A172 (cell line): ENCODE measurements around the gene NPW. TPM values are rescaled to one million over a fixed set of nuclear protein-coding genes. Genes with fewer than 3 reads are reported as not detected.

Experiments used
- DNase-seq: peaks from one replicate; pipeline ENCODE4 v3.0.0-alpha.2; 2015; ENCODE audit warnings: low spot score
- total RNA-seq: library from RNA; depleted of rRNA; stranded (reverse); fragments of >200 nt; shearing (Covaris generic); gene quantifications from 2 replicates; pipeline ENCODE4 v1.2.3, GENCODE V29; 2014; rRNA removed

Gene NPW
- total RNA-seq, 1 experiment from 2014 or later = not detected

DNA sequence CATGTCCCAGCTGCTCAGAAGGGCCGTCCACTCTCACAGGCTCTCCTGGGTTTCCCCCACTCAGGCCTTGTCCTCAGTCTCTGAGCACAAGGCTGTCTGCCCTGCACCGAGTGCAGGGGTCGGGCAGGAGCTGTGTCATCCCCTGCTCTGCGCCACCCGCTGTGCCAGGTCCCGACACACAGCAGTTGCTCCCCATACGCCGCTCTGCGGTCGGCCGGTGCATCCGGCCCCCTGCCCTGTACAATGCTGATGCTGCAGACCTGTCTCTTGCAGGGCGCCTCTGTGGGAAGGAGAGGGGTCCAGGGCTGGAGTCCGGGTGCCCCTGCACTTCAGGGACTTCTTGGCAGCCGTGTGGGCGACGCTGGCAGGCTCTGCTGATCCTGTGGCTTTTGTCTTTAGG is 34.3 kb downstream of the NPW start:
- DNase-seq = no peak

DNA sequence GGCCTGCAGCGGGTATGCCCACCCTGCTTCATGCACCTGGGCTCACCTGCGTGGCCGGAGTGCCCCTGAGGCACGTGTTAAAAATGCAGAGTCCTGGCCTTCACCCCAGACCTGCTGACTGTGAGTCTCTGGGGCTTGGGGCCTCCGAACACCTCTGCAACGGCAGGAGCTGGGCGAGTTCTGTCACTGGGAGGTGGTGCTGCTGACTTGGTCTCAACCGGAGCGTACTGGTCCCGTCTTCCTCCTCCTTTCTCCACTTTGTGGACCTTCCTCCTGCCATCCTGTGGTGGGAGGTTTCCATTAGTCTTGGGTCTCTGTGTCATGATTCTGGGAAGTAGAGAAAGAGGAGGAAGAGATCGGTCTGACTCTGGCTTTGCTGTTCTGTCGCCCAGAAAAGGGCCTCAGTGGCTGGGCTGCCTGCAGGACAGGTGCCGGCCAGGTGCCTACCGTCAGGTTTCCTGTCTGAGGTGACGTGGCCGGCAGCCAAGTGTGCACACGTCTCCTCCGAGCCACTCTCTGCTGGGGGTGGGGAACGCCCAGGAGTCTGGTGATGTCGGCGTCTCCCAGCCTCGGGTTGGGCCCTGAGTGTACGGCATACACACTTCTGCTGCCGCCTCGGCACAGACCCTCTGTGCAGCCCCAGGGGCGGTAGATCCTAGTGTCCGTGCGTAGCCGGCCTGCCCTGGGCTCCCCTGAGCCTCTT is 35.1 kb downstream of the NPW start:
- DNase-seq = no peak

DNA sequence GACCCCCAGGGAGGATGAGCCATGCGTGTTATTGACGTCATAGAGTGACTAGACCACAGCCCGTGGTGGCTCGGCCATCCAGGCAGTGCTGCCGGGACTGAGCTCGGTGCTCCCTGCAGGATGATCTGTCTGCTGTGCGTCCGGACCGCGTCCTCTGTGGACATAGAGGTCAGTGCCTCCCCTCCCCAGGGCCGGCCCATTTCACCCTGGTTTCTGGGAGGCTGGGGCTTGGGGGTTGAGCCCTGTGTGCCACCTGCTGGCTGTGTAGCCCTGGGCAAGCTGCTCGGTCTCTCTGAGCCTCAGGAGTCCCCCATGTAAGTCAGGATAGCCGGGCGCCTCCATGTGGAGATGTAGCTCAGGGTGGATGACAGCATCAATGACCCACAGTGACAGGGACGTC is 36.5 kb downstream of the NPW start:
- no peak for DNase-seq

DNA sequence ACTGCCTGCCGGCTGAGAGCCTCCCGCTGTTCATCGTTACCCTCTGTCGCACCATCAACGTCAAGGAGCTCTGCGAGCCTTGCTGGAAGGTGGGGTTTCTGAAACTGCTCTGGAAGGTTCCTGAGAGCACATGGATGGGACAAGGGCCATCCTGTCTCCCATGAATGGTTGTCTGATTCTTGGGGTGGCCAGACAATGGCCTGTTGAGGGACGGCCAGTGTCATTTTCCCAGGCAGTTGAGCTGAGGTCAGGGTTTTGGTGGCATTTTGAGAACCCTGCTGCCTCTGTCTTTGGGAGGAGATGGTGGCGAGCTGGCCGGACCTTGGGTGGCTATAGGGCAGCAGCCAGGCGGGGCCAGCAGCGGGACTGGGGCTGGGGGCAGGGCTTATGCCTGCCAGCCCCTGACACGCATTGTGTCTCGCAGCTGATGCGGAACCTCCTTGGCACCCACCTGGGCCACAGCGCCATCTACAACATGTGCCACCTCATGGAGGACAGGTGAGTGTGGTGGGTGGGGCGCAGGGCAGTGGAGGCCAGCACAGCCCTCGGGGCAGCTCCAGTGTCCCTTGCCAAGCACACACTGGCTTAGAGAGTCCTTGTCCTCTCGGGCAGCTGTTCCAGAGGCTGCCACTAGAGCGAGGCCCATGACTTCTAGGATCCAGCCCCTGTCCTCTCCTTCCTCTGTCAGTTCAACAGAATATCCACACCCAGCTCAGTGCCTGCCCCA is 37.3 kb downstream of the NPW start:
- no peak for DNase-seq

DNA sequence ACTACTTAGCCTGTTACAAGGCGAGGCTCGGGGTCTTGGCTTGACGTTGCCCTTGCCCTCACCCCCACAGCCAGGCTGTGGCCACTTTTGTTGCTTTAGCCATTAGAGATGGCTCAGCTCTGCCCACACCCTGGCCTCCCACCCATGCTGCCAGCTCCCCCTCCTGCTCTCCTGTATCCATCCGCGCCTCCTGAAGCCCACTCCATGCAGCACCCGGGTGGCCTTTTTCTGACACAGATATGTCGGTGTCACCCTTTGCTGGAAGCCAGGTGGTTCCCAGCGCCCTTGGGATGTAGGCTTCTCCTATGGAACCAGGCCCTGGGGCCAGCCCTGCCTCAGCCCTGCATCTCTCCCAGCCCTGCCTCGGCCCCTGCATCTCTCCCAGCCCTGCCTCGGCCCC is 37.9 kb downstream of the NPW start:
- no peak for DNase-seq

DNA sequence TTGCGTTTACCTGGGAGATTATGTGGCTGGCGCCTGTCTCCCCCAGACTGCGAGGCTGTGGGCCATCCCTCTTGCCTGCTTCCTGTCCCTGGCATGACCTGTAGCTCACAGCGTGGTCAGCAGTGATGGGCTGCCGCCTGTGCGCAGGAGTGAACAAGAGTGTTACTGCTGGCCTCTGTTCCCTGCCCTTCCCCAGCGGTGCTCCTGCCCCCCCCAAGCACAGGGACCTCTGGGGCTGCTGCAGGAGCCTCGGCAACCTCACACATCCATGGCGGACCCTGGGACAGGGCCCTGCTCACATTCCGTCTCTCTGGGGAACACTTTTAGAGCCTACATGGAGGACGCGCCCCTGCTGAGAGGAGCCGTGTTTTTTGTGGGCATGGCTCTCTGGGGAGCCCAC is 38.8 kb downstream of the NPW start:
- no peak for DNase-seq

DNA sequence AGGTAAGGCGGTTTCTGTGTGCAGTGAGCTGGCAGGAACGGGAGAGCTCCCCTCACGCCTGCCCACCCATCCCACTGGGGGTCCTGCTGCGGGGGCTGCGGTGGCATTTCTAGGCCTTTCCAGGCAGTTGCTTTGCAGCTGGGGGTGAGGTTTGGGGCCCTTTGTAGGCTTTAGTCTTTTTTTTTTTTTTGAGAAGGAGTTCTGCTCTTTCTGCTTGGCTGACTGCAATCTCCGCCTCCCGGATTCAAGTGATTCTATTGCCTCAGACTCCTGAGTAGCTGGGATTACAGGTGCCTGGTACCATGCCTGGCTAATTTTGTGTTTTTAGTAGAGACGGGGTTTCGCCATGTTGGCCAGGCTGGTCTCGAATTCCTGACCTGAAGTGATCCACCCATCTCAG is 39.3 kb downstream of the NPW start:
- no peak for DNase-seq

DNA sequence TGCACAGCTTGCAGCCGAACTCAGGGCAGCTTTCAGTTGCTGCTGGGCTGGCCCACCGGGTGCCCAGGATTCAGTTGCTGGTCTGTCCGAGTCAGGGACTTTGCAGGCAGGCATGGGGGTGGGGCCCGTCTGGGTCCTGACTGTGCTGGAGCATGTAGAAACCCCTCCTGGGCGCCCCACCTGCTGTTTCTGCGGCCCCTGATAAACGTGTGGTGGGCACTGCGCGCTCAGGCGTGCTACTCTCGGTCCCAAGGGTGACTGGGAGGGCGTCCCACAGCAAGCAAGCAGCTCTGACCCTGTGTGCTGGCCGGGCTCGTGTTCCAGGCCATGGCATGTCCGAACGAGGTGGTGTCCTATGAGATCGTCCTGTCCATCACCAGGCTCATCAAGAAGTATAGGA is 40.8 kb downstream of the NPW start:
- no peak for DNase-seq

DNA sequence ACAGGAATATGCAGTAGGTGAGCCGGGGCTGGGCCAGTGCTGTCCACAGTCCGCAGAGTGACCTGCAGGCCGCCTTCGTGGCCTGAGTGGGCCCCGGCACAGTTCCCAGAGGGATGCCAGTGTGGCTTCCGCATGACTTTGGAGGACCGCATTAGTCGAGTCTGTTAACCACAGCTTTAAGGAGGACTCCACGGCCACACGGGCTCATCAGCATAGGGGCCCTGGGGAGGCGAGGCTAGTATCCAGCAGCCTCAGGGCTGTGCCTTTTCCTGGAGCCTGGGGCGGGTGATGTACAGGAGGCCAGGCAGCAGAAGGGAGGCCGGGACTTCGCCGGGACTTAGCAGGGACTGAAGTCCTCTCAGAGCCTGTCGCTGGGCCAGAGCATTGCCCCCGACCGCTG is 41.4 kb downstream of the NPW start:
- no peak for DNase-seq

DNA sequence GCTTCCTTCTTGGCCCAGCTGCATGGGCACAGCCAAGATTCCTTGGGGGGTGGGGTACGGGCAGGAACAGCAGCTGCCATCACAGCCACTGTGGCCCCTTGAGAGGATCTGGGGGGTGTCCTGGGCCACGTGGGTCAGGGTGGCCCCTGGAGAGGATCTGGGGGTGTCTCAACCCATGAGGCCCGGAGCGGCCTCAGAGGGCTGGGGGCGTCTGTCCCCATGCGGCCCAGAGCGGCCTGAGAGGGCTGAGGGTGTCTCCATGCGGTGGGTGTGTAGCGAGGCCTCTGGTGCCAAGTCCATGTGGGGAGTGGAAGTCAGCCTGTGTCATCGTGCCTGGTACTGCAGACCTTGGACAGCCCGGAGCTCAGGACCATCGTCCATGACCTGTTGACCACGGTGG is 41.9 kb downstream of the NPW start:
- no peak for DNase-seq

DNA sequence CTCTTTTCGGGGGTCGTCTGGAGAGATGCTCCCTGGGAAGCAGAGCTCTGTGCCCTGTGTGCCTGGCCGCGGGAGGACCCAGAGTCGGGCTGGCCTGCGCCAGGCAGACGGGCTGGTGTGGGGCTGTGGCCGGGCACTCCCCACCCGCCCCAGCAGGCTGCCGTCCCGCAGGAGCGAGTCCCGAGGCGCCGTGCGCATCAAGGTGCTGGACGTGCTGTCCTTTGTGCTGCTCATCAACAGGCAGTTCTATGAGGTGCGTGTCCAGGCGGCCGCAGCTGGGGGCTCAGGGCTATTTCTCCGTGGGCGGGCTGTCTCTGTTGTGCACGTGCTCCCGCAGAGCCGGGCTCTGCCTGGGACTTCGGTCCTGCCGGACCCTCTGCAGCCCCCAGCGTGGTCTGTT is 43.2 kb downstream of the NPW start:
- no peak for DNase-seq

DNA sequence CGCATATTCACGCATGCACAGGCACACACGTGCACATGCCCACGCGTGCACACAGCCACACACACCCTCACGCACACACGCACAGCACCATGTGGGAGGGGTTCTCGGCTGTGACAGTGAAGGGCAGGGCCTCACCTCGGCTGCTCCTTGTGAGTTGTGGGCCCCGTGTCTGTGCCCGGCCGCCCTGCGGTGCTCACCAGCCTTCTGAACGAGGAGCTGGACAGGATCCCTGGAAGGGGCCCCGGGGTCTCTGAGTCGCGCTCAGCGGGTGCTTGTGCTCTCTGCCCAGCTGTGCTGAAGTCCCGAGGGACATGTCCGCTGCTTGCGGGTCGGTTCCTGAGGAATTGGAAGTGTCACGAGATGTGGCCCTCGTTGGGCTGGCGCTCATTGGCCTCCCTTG is 44.3 kb downstream of the NPW start:
- DNase-seq = no peak

DNA sequence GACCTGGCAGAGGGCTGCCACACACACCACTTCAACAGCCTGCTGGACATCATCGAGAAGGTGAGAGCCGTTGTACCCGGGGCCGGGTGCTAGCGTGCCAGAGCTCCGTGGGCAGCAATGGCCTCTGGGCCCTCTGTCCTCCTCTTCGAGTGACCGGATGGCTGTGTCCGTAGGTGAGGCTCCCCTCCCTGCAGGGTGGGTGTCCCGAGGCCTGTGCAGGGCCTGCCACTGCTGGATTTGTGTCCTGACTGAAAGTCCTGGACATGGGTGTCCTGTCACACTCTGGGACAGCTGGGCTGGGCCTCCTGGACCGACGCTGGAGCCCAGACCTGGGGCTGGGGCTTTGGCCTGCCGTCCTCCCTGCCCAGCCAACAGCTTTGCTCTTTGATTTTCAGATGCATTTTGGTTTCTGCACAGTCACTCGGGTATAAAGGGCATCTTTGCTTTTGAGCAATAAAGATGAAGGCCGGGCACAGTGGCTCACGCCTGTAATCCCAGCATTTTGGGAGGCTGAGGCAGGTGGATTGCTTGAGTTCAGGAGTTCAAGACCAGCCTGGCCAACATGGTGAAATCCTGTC is 44.9 kb downstream of the NPW start:
- DNase-seq = no peak

DNA sequence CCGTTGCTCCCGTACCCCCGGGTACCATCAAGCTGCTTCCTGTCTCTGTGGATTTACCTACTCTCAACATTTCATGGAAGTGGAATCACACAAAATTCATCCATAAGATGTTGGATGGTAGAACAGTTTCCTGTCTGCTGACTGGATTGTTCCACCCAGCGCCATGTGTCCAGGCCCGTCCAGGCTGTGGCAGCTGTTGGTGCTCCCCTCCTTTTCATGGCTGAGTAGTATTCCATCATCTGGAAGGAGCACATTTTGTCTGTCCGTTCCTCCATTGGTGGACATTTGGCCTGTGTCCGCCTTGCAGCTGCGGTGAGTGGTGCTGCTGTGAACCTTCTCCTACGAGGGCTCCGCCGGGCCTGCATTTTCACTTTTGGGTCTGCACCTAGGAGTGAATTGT is 46.6 kb downstream of the NPW start:
- DNase-seq = no peak

Other genes starting within 250 kb of the NPW start
- 1.3 and 4.6 TPM in 2 replicates for gene NME3, start 248.2 kb upstream of the NPW start, total RNA-seq
- gene EME2, start 247.0 kb upstream of the NPW start, total RNA-seq = 7.8 and 15.8 TPM in 2 replicates
- 208 and 223 TPM in 2 replicates for gene MRPS34, start 246.7 kb upstream of the NPW start, total RNA-seq
- gene SPSB3, start 237.2 kb upstream of the NPW start, total RNA-seq = 36.7 and 37.9 TPM in 2 replicates
- gene NUBP2, start 236.8 kb upstream of the NPW start, total RNA-seq = 161 and 195 TPM in 2 replicates
- gene IGFALS, start 226.1 kb upstream of the NPW start, total RNA-seq = not detected in 2 replicates
- 85.2 and 163 TPM in 2 replicates for gene HAGH, start 193.0 kb upstream of the NPW start, total RNA-seq
- gene FAHD1, start 192.6 kb upstream of the NPW start, total RNA-seq = 77.1 and 89.7 TPM in 2 replicates
- gene MEIOB, start 147.6 kb upstream of the NPW start, total RNA-seq = 0.38 TPM in 1 of 2 replicates, not detected in the other
- gene HS3ST6, start 101.4 kb upstream of the NPW start, total RNA-seq = not detected in 2 replicates
- 15.6 and 22.5 TPM in 2 replicates for gene MSRB1, start 76.6 kb upstream of the NPW start, total RNA-seq
- gene RPL3L, start 65.1 kb upstream of the NPW start, total RNA-seq = 0.67 TPM in 1 of 2 replicates, not detected in the other
- gene NDUFB10, start 60.2 kb upstream of the NPW start, total RNA-seq = 367 and 415 TPM in 2 replicates
- gene RPS2, start 55.0 kb upstream of the NPW start, total RNA-seq = 1,909 and 2,123 TPM in 2 replicates
- 0.17 TPM in 1 of 2 replicates, not detected in the other for gene RNF151, start 52.9 kb upstream of the NPW start, total RNA-seq
- gene TBL3, start 47.7 kb upstream of the NPW start, total RNA-seq = 73.6 and 82.8 TPM in 2 replicates
- gene NOXO1, start 38.3 kb upstream of the NPW start, total RNA-seq = 0.19 TPM in 1 of 2 replicates, not detected in the other
- gene GFER, start 35.6 kb upstream of the NPW start, total RNA-seq = 24.1 and 36.1 TPM in 2 replicates
- gene SYNGR3, start 29.8 kb upstream of the NPW start, total RNA-seq = 21.8 and 29.3 TPM in 2 replicates
- 23.5 and 26.9 TPM in 2 replicates for gene ZNF598, start 10.0 kb upstream of the NPW start, total RNA-seq
- gene NHERF2, start 7.1 kb downstream of the NPW start, total RNA-seq = 124 and 154 TPM in 2 replicates
- gene NTHL1, start 28.0 kb downstream of the NPW start, total RNA-seq = 67.8 and 77.4 TPM in 2 replicates
- gene TSC2, start 28.2 kb downstream of the NPW start, total RNA-seq = 46.3 and 47.7 TPM in 2 replicates
- 46.4 and 71.1 TPM in 2 replicates for gene PKD1, start 116.1 kb downstream of the NPW start, total RNA-seq
- not detected in 2 replicates for gene RAB26, start 128.8 kb downstream of the NPW start, total RNA-seq
- gene TRAF7, start 136.0 kb downstream of the NPW start, total RNA-seq = 97.7 and 107 TPM in 2 replicates
- gene CASKIN1, start 176.8 kb downstream of the NPW start, total RNA-seq = 0.46 and 1.5 TPM in 2 replicates
- gene MLST8, start 185.7 kb downstream of the NPW start, total RNA-seq = 43.2 and 64.5 TPM in 2 replicates
- gene BRICD5, start 191.1 kb downstream of the NPW start, total RNA-seq = 7.0 and 7.5 TPM in 2 replicates
- 35.4 and 43.4 TPM in 2 replicates for gene PGP, start 195.1 kb downstream of the NPW start, total RNA-seq
- gene E4F1, start 203.8 kb downstream of the NPW start, total RNA-seq = 27.0 and 29.9 TPM in 2 replicates
- 2.5 and 3.8 TPM in 2 replicates for gene DNASE1L2, start 216.7 kb downstream of the NPW start, total RNA-seq
- gene ECI1, start 231.8 kb downstream of the NPW start, total RNA-seq = 50.6 and 73.8 TPM in 2 replicates
- 226 and 239 TPM in 2 replicates for gene RNPS1, start 248.3 kb downstream of the NPW start, total RNA-seq